Transverse colon (tissue), 3 donors: ENCODE data around the gene CLBA1.

Experiments used
- EP300 ChIP-seq: sonication (generic); formaldehyde crosslinking; IDR thresholded peaks from one replicate; pipeline ENCODE4 v1.6.1; 2017; ENCODE audit warnings: antibody characterized with exemption, low read depth
- POLR2A ChIP-seq: fragments of 450-650 bp; IDR thresholded peaks from one replicate; pipeline ENCODE4 v1.6.1; 2016; ENCODE audit warnings: antibody characterized with exemption, mild to moderate bottlenecking, moderate library complexity
- TF ChIP-seq, protein P1 (sequence below), 5 experiments: fragments of 200-600 bp in 3 of 5; fragments of 450-650 bp in 2 of 5; sonication (generic) in 3 of 5; IDR thresholded peaks; 1 replicate in 2 of 5; 2 replicates in 3 of 5; pipeline ENCODE4 v1.5.1; 2016 to 2017; ENCODE audit warnings: antibody characterized with exemption in 5 of 5, inconsistent platforms in 3 of 5, mild to moderate bottlenecking in 2 of 5, moderate library complexity in 1 of 5

- TF ChIP-seq, protein P1, sequence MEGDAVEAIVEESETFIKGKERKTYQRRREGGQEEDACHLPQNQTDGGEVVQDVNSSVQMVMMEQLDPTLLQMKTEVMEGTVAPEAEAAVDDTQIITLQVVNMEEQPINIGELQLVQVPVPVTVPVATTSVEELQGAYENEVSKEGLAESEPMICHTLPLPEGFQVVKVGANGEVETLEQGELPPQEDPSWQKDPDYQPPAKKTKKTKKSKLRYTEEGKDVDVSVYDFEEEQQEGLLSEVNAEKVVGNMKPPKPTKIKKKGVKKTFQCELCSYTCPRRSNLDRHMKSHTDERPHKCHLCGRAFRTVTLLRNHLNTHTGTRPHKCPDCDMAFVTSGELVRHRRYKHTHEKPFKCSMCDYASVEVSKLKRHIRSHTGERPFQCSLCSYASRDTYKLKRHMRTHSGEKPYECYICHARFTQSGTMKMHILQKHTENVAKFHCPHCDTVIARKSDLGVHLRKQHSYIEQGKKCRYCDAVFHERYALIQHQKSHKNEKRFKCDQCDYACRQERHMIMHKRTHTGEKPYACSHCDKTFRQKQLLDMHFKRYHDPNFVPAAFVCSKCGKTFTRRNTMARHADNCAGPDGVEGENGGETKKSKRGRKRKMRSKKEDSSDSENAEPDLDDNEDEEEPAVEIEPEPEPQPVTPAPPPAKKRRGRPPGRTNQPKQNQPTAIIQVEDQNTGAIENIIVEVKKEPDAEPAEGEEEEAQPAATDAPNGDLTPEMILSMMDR (IDR thresholded peaks at IDR 0.05), result no peak
- TF ChIP-seq POLR2A, result no peak
- TF ChIP-seq EP300, result no peak
Measured at GRCh38 chr14:104996032-104996431, 10.4 kb downstream of the CLBA1 start.
